Suprapubic skin (tissue), 4 donors: ENCODE data around the gene ETS1. TPM values are rescaled to one million over a fixed set of nuclear protein-coding genes. Genes with fewer than 3 reads are reported as not detected.

ENCODE experiments used
- DNase-seq, 2 donors: peaks; one replicate each; pipeline ENCODE4 v3.0.0-alpha.2; 2019; ENCODE audit warnings: low spot score in 2 of 2
- H3K27ac ChIP-seq: fragments of 200-600 bp; sonication (generic); one replicate; pipeline ENCODE4 v1.5.1; 2019
- H3K27me3 ChIP-seq: fragments of 200-600 bp; sonication (generic); one replicate; pipeline ENCODE4 v1.5.1; 2019
- H3K36me3 ChIP-seq: fragments of 200-600 bp; sonication (generic); one replicate; pipeline ENCODE4 v1.5.1; 2019
- H3K4me1 ChIP-seq: fragments of 200-600 bp; sonication (generic); one replicate; pipeline ENCODE4 v1.5.1; 2019
- H3K4me3 ChIP-seq: fragments of 200-600 bp; sonication (generic); one replicate; pipeline ENCODE4 v1.5.1; 2019; ENCODE audit warnings: mild to moderate bottlenecking
- H3K9me3 ChIP-seq: fragments of 200-600 bp; sonication (generic); one replicate; pipeline ENCODE4 v1.5.1; 2019
- EP300 ChIP-seq: sonication (generic); formaldehyde crosslinking; IDR thresholded peaks from one replicate; pipeline ENCODE4 v1.6.1; 2017; ENCODE audit warnings: antibody characterized with exemption
- POLR2A ChIP-seq, 2 donors: fragments of 450-650 bp; IDR thresholded peaks; one replicate each; pipeline ENCODE4 v1.6.1; 2017; ENCODE audit warnings: antibody characterized with exemption in 2 of 2, mild to moderate bottlenecking in 2 of 2, moderate library complexity in 2 of 2
- POLR2AphosphoS5 ChIP-seq, 3 donors: sonication (generic); formaldehyde crosslinking; IDR thresholded peaks; one replicate each; pipeline ENCODE4 v1.6.1; 2017; ENCODE audit warnings: antibody characterized with exemption in 3 of 3
- WGBS: methylation state at CpG from one replicate; pipeline ENCODE4 v1.1.5; 2018; 5-methylcytosine and 5-hydroxymethylcytosine counted together
- total RNA-seq, 4 donors: library from RNA; depleted of rRNA; stranded (reverse); fragments of >200 nt; gene quantifications; one replicate each; pipeline ENCODE4 v1.1.0, GENCODE V29; 2016
- TF ChIP-seq, protein P1 (sequence below), 2 donors: fragments of 200-600 bp in 1 of 2; fragments of 450-650 bp in 1 of 2; sonication (generic) in 1 of 2; IDR thresholded peaks; one replicate each; pipeline ENCODE4 v1.5.1; 2016 to 2019; ENCODE audit warnings: antibody characterized with exemption in 2 of 2, mild to moderate bottlenecking in 1 of 2, moderate library complexity in 1 of 2

The ETS1 gene
- total RNA-seq, 4 donors from 2014 or later, result 21.7 to 42.6 (median 33.7) TPM

- TF ChIP-seq, protein P1, sequence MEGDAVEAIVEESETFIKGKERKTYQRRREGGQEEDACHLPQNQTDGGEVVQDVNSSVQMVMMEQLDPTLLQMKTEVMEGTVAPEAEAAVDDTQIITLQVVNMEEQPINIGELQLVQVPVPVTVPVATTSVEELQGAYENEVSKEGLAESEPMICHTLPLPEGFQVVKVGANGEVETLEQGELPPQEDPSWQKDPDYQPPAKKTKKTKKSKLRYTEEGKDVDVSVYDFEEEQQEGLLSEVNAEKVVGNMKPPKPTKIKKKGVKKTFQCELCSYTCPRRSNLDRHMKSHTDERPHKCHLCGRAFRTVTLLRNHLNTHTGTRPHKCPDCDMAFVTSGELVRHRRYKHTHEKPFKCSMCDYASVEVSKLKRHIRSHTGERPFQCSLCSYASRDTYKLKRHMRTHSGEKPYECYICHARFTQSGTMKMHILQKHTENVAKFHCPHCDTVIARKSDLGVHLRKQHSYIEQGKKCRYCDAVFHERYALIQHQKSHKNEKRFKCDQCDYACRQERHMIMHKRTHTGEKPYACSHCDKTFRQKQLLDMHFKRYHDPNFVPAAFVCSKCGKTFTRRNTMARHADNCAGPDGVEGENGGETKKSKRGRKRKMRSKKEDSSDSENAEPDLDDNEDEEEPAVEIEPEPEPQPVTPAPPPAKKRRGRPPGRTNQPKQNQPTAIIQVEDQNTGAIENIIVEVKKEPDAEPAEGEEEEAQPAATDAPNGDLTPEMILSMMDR (IDR thresholded peaks at IDR 0.05), result no peak
- no peak for TF ChIP-seq POLR2A (IDR thresholded peaks at IDR 0.05)
- no peak for TF ChIP-seq EP300
- no peak for TF ChIP-seq POLR2AphosphoS5 (IDR thresholded peaks at IDR 0.05)
- Histone ChIP-seq H3K9me3 (no peaks in the 10 kb centered on the region), H3K27me3 (peaks cover 4% of the 10 kb centered on the region), H3K36me3 (no peaks in the 10 kb centered on the region), H3K4me3 (no peak overlapping the region), H3K27ac (no peak overlapping the region), H3K4me1 (peaks cover 4% of the 10 kb centered on the region)
- DNase-seq, result no peak
- 91% methylated on average over 8 of the region's 8 CpGs for WGBS
Measured at GRCh38 chr11:128613300-128613995, 26.1 kb upstream of the ETS1 start.

DNA sequence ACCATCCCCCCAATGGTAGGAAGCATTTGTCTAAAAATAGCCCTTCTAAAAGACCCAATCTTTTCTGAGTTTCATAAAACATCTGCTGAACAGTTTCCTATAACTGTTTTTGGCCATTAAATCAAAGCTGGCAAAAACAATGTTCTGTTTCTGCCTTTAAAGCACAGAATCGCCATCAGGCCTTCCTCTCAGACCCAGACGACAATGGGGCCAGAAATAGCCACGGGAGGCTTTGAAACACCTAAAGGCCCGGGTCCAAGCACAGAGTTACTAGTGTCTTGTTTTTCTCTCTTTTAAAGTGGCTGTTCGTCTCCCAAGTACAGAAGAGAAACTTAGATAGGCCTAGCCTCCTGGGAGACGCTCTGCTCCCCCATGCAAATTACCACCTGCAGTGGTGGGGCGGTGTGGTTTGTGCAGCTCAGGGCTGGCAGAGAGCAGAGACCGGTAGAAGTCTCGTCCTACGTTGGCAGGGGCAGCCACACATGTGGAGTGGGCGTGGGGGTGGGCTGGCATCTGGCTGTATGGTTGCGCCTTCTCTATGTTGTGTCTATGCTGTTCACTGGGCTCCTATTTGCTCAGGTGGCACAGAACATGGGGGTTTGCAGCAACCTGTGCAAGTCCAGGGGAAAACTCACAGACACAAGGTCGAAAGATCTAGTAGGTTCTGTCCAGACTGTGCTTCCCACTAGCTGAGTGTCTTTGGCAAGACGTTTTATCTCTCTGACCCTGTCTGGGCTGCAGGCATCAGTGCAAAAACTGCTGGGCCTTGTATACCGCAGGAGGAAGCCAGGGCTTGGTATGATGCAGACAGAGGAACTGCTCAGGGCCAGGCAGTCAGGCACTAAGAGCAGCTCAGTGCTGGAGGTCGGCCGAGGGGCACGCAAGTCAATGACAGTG, 23.6 kb upstream of the ETS1 start:
- no peak overlapping the region for H3K4me3 ChIP-seq
- H3K9me3 ChIP-seq, result no peaks in the 10 kb centered on the region
- WGBS, result 59% methylated on average over 14 of the region's 18 CpGs
- no peaks in the 10 kb centered on the region for H3K36me3 ChIP-seq
- no peak overlapping the region for H3K27ac ChIP-seq
- peaks cover 4% of the 10 kb centered on the region for H3K27me3 ChIP-seq
- peaks cover 4% of the 10 kb centered on the region for H3K4me1 ChIP-seq
- no peak for TF ChIP-seq POLR2AphosphoS5 (IDR thresholded peaks at IDR 0.05)
- TF ChIP-seq POLR2A (IDR thresholded peaks at IDR 0.05), result no peak
- TF ChIP-seq, protein P1 (IDR thresholded peaks at IDR 0.05), result no peak
- no peak for TF ChIP-seq EP300
- DNase-seq, result no peak

DNA sequence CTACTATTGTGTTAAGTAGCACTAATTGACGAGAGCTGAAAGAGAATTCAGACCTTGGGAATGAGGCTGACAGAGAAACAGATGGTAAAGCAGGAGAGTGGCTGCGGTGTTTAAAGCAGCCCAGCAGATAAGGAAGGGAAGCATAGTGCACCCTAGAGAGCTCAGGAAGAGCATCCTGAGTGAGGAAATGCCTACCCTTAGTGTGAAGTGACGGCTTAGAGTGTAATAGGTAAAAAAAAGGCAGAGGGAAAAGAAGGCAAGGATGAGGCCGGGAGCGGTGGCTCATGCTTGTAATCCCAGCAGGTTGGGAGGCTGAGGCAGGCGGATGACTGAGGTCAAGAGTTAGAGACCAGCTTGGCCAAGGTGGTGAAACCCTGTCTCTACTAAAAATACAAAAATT, 22.4 kb upstream of the ETS1 start:
- no peaks in the 10 kb centered on the region for H3K36me3 ChIP-seq
- peaks cover 4% of the 10 kb centered on the region for H3K4me1 ChIP-seq
- TF ChIP-seq POLR2AphosphoS5 (IDR thresholded peaks at IDR 0.05), result no peak
- TF ChIP-seq POLR2A (IDR thresholded peaks at IDR 0.05), result no peak
- no peak for TF ChIP-seq EP300
- TF ChIP-seq, protein P1 (IDR thresholded peaks at IDR 0.05), result no peak
- WGBS, result 85% methylated on average over 6 of the region's 6 CpGs
- no peak for DNase-seq
- no peak overlapping the region for H3K4me3 ChIP-seq
- H3K27me3 ChIP-seq, result no peaks in the 10 kb centered on the region
- no peaks in the 10 kb centered on the region for H3K9me3 ChIP-seq
- no peak overlapping the region for H3K27ac ChIP-seq

- no peak for DNase-seq
- H3K27me3 ChIP-seq, result no peaks in the 10 kb centered on the region
- TF ChIP-seq, protein P1 (IDR thresholded peaks at IDR 0.05), result no peak
- TF ChIP-seq EP300 (no peak), POLR2A (IDR thresholded peaks at IDR 0.05) (no peak), POLR2AphosphoS5 (IDR thresholded peaks at IDR 0.05) (no peak)
- H3K4me1 ChIP-seq, result peaks cover 4% of the 10 kb centered on the region
- no peak overlapping the region for H3K4me3 ChIP-seq
- H3K27ac ChIP-seq, result no peak overlapping the region
- H3K9me3 ChIP-seq, result no peaks in the 10 kb centered on the region
- 85% methylated on average over 10 of the region's 10 CpGs for WGBS
- no peaks in the 10 kb centered on the region for H3K36me3 ChIP-seq
Measured at GRCh38 chr11:128608746-128609407, 21.5 kb upstream of the ETS1 start.
